IMR-90 (cell line): ENCODE results near the gene EIF2AK2.

Experiments used
- CEBPB ChIP-seq: IDR thresholded peaks from 2 replicates; pipeline ENCODE4 v1.6.1; 2012; ENCODE audit warnings: low read depth, low read length, improper control_type of control experiment
- FOS ChIP-seq: fragments of 150-350 bp; IDR thresholded peaks from 2 replicates; pipeline ENCODE4 v1.6.1; 2016; ENCODE audit warnings: low read depth, low read length
- MAFK ChIP-seq: IDR thresholded peaks from 2 replicates; pipeline ENCODE4 v1.6.1; 2012; ENCODE audit warnings: low read depth, low read length, improper control_type of control experiment
- POLR2A ChIP-seq: IDR thresholded peaks from 2 replicates; pipeline ENCODE4 v1.6.1; 2012; ENCODE audit warnings: mild to moderate bottlenecking, low read depth, low read length
- RAD21 ChIP-seq: IDR thresholded peaks from 2 replicates; pipeline ENCODE4 v1.6.1; 2012; ENCODE audit warnings: low read length, improper control_type of control experiment
- TF ChIP-seq, protein P1 (sequence below): conservative IDR thresholded peaks from 2 replicates; pipeline ENCODE4 v1.5.1; 2012; ENCODE audit warnings: mild to moderate bottlenecking, low read depth, low read length, improper control_type of control experiment

DNA sequence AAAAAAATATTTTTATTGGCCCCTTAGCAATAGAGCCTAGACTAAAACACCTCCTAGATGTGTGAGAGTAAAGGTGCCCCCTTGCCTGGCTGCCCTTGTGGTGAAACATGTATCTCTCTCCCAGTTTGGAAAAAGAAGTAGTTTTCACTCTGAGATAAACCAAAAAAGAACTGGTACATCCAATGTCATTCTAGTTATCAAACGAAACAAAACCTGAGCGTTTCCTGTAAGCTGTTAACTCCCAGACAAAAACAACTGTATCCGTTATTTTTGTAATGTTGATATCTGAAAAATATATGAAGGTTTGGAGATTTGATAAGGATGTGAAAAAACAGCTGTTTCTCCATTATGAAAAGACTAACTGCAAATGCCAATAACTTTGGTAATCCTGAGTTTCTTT, 96.9 kb downstream of the EIF2AK2 start:
- TF ChIP-seq RAD21 (no peak), POLR2A (no peak), MAFK (no peak), CEBPB (no peak), FOS (no peak)
- TF ChIP-seq, protein P1, sequence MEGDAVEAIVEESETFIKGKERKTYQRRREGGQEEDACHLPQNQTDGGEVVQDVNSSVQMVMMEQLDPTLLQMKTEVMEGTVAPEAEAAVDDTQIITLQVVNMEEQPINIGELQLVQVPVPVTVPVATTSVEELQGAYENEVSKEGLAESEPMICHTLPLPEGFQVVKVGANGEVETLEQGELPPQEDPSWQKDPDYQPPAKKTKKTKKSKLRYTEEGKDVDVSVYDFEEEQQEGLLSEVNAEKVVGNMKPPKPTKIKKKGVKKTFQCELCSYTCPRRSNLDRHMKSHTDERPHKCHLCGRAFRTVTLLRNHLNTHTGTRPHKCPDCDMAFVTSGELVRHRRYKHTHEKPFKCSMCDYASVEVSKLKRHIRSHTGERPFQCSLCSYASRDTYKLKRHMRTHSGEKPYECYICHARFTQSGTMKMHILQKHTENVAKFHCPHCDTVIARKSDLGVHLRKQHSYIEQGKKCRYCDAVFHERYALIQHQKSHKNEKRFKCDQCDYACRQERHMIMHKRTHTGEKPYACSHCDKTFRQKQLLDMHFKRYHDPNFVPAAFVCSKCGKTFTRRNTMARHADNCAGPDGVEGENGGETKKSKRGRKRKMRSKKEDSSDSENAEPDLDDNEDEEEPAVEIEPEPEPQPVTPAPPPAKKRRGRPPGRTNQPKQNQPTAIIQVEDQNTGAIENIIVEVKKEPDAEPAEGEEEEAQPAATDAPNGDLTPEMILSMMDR: no peak
